ENCODE results near the gene SLC6A13. TPM values are rescaled to one million over a fixed set of nuclear protein-coding genes. Genes with fewer than 3 reads are reported as not detected.

The SLC6A13 gene
- total RNA-seq, 1 experiment from 2014 or later = not detected

GRCh38 chr12:190881-191280 lies 71.8 kb downstream of the SLC6A13 start:
- no peak overlapping the region for H2AFZ ChIP-seq (ENCODE audit: low read length)
- H2AK5ac ChIP-seq (ENCODE audit: insufficient read length, low read length) = no peak overlapping the region
- DNase-seq = no peak
- no peaks in the 10 kb centered on the region for H3K79me1 ChIP-seq (ENCODE audit: insufficient read depth, low read depth, low read length, poor library complexity, severe bottlenecking)
- no peak overlapping the region for H3K27ac Mint-ChIP-seq
- H3K9me3 Mint-ChIP-seq = peaks cover 5 to 7% of the 10 kb centered on the region in 2 experiments; a peak in 3 of 5 replicates
- no peaks in the 10 kb centered on the region for H3K79me2 ChIP-seq (ENCODE audit: insufficient read depth, low read length)
- H3K4ac ChIP-seq (ENCODE audit: low read depth, low read length) = no peak overlapping the region
- H3K4me1 ChIP-seq (ENCODE audit: insufficient read depth, low read length) = no peaks in the 10 kb centered on the region
- H3K18ac ChIP-seq (ENCODE audit: insufficient read length, low read depth, low read length) = no peak overlapping the region
- no peak overlapping the region for H4K5ac ChIP-seq (ENCODE audit: insufficient read length, low read depth, low read length)
- no peak for TF ChIP-seq CTCF (conservative IDR thresholded peaks at IDR 0.05)
- H3K4me3 Mint-ChIP-seq = no peak overlapping the region
- no peak overlapping the region for H2BK120ac ChIP-seq (ENCODE audit: low read depth, low read length, poor library complexity, severe bottlenecking)
- no peak overlapping the region for H3K23ac ChIP-seq (ENCODE audit: insufficient read length, low read depth, low read length)
- peaks cover 82% of the 10 kb centered on the region for H3K27me3 Mint-ChIP-seq (ENCODE audit: low read depth)
- H3K56ac ChIP-seq (ENCODE audit: insufficient read length, low read depth, low read length) = no peak overlapping the region
- no peak overlapping the region for H3T11ph ChIP-seq (ENCODE audit: low read length)
- H3K14ac ChIP-seq (ENCODE audit: insufficient read depth, low read length) = no peak overlapping the region
- WGBS (ENCODE audit: extremely low coverage, insufficient read length, low lambda C conversion rate) = no CpG with 5 or more reads among the region's 8 CpGs
- no peak overlapping the region for H4K91ac ChIP-seq (ENCODE audit: insufficient read length, low read depth, low read length)
- no peak overlapping the region for H2BK12ac ChIP-seq (ENCODE audit: insufficient read length, low read depth, low read length)
- H3K27ac ChIP-seq (ENCODE audit: insufficient read length, low read depth, low read length) = no peak overlapping the region
- peaks cover 7% of the 10 kb centered on the region for H3K23me2 ChIP-seq (ENCODE audit: insufficient read length, low read depth, low read length, poor library complexity, severe bottlenecking)
- H2BK20ac ChIP-seq (ENCODE audit: low read depth, low read length, poor library complexity, severe bottlenecking) = no peak overlapping the region
- H3K27me3 ChIP-seq (ENCODE audit: insufficient read depth, low read length) = peaks cover 4% of the 10 kb centered on the region; the same call in 1 of the 2 replicates
- H3K36me3 Mint-ChIP-seq (ENCODE audit: insufficient read depth in 1 of 3, low read depth in 3 of 3) = peaks cover 0 to 2% (median 0%) of the 10 kb centered on the region in 3 experiments; a peak in 2 of 7 replicates
- H3K4me2 ChIP-seq (ENCODE audit: insufficient read depth, insufficient read length, low read length) = no peak overlapping the region
- H2BK15ac ChIP-seq (ENCODE audit: low read depth, low read length) = no peak overlapping the region
- no peaks in the 10 kb centered on the region for H4K20me1 ChIP-seq (ENCODE audit: control insufficient read depth, insufficient read depth, insufficient read length)
- H3K9me3 ChIP-seq (ENCODE audit: control insufficient read depth, low read depth, low read length) = no peaks in the 10 kb centered on the region
- H4K8ac ChIP-seq (replicated peaks; ENCODE audit: insufficient read length, low read depth, low read length) = no peak overlapping the region
- peaks cover 5 to 10% of the 10 kb centered on the region in 2 experiments; a peak in 2 of 4 replicates for H3K4me1 Mint-ChIP-seq
- H2BK5ac ChIP-seq (ENCODE audit: insufficient read length, low read length) = no peak overlapping the region
- H3K9ac ChIP-seq (ENCODE audit: extremely low read depth, insufficient read length, low read length) = no peak overlapping the region

Data from H9 (cell line).